ENCODE results near the gene PHKB.

- TF ChIP-seq, protein P1, sequence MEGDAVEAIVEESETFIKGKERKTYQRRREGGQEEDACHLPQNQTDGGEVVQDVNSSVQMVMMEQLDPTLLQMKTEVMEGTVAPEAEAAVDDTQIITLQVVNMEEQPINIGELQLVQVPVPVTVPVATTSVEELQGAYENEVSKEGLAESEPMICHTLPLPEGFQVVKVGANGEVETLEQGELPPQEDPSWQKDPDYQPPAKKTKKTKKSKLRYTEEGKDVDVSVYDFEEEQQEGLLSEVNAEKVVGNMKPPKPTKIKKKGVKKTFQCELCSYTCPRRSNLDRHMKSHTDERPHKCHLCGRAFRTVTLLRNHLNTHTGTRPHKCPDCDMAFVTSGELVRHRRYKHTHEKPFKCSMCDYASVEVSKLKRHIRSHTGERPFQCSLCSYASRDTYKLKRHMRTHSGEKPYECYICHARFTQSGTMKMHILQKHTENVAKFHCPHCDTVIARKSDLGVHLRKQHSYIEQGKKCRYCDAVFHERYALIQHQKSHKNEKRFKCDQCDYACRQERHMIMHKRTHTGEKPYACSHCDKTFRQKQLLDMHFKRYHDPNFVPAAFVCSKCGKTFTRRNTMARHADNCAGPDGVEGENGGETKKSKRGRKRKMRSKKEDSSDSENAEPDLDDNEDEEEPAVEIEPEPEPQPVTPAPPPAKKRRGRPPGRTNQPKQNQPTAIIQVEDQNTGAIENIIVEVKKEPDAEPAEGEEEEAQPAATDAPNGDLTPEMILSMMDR (IDR thresholded peaks at IDR 0.05), result no peak
- TF ChIP-seq POLR2A (IDR thresholded peaks at IDR 0.05), result no peak
These were observed 149.9 kb downstream of the PHKB start for GRCh38 chr16:47611042-47611441.
